C4-2B (cell line): Measurements from ENCODE around the gene INO80D.

Experiments
- ZFX ChIP-seq: fragments of 450-650 bp; IDR thresholded peaks from 2 replicates; pipeline ENCODE4 v1.6.1; 2017
- TF ChIP-seq, protein P1 (sequence below): fragments of 450-650 bp; conservative IDR thresholded peaks from 2 replicates; pipeline ENCODE4 v1.5.1; 2017; ENCODE audit warnings: mild to moderate bottlenecking

DNA sequence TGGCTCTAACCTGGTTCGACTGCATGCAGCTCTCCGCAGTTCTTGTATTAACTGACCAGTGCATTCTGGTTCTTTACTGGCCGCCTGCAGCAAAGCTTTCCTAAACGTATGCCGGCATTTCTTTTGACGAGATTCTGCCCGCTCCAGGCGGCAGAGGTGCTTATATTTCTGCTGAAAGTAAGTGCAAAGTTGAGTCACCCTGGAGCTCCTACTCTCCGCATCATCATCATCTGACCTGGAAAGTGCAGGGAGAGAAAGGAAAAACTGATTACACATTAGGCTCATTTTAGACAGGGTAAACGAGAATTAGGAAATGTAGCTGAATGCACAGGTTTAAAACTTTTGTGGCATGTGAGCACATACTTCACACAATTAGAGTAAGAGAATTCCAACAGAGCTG, 57.9 kb downstream of the INO80D start:
- TF ChIP-seq, protein P1, sequence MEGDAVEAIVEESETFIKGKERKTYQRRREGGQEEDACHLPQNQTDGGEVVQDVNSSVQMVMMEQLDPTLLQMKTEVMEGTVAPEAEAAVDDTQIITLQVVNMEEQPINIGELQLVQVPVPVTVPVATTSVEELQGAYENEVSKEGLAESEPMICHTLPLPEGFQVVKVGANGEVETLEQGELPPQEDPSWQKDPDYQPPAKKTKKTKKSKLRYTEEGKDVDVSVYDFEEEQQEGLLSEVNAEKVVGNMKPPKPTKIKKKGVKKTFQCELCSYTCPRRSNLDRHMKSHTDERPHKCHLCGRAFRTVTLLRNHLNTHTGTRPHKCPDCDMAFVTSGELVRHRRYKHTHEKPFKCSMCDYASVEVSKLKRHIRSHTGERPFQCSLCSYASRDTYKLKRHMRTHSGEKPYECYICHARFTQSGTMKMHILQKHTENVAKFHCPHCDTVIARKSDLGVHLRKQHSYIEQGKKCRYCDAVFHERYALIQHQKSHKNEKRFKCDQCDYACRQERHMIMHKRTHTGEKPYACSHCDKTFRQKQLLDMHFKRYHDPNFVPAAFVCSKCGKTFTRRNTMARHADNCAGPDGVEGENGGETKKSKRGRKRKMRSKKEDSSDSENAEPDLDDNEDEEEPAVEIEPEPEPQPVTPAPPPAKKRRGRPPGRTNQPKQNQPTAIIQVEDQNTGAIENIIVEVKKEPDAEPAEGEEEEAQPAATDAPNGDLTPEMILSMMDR: no peak
- TF ChIP-seq ZFX: no peak
